AG10803 (cell line): ENCODE results near the gene HARS1.
"Not testable (repeated sequence)": the region's sequence is repeated elsewhere in the genome, so short reads cannot be mapped to it uniquely, and the experiment has no call there.

Experiments used
- DNase-seq: peaks from one replicate; pipeline ENCODE4 v3.0.0; 2010; ENCODE audit warnings: low read depth
- H3K4me3 ChIP-seq: 2 replicates; pipeline ENCODE4 v1.5.1; 2011; ENCODE audit warnings: mild to moderate bottlenecking, low read length, control low read depth
- TF ChIP-seq, protein P1 (sequence below): conservative IDR thresholded peaks from 2 replicates; pipeline ENCODE4 v1.5.1; 2011; ENCODE audit warnings: mild to moderate bottlenecking, low read length, control low read depth, inconsistent platforms

HARS1 gene

GRCh38 chr5:140673187-140673976, 17.8 kb downstream of the HARS1 start, which contains the start of gene DND1:
Gene DND1, minus strand, starts transcription at chr5:140673576. Its CDS starts 34 bp downstream, at chr5:140673542.
- TF ChIP-seq, protein P1, sequence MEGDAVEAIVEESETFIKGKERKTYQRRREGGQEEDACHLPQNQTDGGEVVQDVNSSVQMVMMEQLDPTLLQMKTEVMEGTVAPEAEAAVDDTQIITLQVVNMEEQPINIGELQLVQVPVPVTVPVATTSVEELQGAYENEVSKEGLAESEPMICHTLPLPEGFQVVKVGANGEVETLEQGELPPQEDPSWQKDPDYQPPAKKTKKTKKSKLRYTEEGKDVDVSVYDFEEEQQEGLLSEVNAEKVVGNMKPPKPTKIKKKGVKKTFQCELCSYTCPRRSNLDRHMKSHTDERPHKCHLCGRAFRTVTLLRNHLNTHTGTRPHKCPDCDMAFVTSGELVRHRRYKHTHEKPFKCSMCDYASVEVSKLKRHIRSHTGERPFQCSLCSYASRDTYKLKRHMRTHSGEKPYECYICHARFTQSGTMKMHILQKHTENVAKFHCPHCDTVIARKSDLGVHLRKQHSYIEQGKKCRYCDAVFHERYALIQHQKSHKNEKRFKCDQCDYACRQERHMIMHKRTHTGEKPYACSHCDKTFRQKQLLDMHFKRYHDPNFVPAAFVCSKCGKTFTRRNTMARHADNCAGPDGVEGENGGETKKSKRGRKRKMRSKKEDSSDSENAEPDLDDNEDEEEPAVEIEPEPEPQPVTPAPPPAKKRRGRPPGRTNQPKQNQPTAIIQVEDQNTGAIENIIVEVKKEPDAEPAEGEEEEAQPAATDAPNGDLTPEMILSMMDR = no peak
- no peak for DNase-seq
- H3K4me3 ChIP-seq = no peak within 1 kb of the TSS

DNA sequence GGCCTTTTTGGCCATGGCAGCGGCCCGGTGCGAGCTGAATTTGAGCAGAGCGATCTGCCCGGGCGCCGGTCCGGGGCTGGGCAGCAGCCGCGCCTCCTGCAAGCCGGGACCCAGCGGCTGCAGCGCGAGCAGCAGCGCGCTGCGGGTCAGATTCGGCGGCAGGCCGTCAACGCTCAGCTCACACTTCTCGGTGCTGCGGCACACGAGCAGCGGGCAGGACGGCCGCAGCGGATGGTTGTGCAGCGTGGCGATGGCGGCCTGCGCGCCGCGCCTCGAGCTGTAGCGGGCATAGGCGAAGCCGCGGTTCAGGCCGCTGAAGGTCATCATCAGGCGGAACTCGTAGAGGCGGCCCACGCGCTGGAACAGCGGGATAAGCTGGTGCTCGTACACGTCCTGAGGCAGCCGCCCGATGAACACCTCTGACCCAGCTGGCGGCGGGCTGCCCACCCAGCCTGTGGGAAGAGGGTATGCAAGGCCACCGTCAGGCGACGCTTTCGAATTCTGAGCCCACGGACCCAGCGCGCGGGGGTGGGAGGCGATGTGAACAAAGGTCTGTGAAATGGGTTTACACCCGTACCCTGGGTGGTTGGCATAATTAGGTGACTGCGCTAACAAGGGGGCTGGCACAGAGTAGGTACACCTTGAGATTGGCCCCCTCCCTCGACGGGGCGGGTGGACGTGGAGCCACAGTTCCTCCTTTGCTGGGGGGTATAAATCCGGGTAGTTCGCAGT, 18.5 kb downstream of the HARS1 start:
- no peak for DNase-seq
- TF ChIP-seq, protein P1 = no peak
- no peak overlapping the region for H3K4me3 ChIP-seq

- H3K4me3 ChIP-seq = no peak overlapping the region
- DNase-seq = no peak
- TF ChIP-seq, protein P1 = no peak
These were observed 19.6 kb downstream of the HARS1 start for GRCh38 chr5:140671472-140672125.

GRCh38 chr5:140671035-140671434, 20.1 kb downstream of the HARS1 start:
- H3K4me3 ChIP-seq, DNase-seq: not testable (repeated sequence)

GRCh38 chr5:140664359-140665119, 26.6 kb downstream of the HARS1 start, which contains the start of gene WDR55:
Gene WDR55, plus strand, starts transcription at chr5:140664904. Its CDS starts 9 bp downstream, at chr5:140664913.
- TF ChIP-seq, protein P1 = no peak
- H3K4me3 ChIP-seq = peak within 1 kb of the TSS; percentile 97
- DNase-seq = peak; percentile 91

DNA sequence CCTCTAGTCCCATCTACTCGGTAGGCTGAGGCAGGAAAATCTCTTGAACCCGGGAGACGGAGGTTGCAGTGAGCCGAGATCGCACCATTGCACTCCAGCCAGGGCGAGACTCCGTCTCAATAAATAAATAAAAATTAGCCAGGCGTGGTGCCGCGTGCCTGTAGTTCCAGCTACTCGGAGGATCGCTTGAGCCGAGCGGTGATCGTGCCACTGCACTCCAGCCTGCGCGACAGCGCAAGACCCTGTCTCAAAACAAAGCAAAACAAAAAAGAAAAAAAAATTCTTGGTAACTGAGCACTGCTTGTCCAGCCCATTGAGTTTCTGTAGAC, 27.2 kb downstream of the HARS1 start:
- H3K4me3 ChIP-seq = peak overlapping the region; percentile 97
- DNase-seq = no peak
- TF ChIP-seq, protein P1 = no peak

DNA sequence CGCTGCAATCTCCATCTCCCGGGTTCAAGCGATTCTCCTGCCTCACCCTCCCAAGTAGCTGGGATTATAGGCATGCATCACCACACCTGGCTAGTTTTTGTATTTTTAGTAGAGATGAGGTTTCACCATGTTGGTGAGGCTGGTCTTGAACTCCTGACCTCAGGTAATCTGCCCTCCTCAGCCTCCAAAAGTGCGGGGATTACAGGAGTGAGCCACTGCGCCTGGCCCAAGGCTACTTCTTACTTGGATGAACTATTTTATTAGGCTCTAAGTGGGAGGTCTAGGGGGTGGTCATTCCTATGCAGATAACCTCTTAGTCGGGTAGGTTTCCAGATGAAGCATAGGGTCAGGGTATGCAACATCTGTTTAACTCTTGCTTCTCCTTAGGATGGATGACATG, 30.8 kb downstream of the HARS1 start:
- not testable (repeated sequence) for DNase-seq

More for the DNA sequence above, 30.8 kb downstream of the HARS1 start:
- not testable (repeated sequence) for H3K4me3 ChIP-seq
